Measurements from ENCODE around the gene CTDSP1.
A peak's percentile ranks its signal among the peaks of the same experiment; 100 is the strongest.

CTDSP1 gene

GRCh38 chr2:218383892-218384519 lies 15.7 kb upstream of the CTDSP1 start:
- peak; percentile 24 for DNase-seq (ENCODE audit: low read depth)

DNA sequence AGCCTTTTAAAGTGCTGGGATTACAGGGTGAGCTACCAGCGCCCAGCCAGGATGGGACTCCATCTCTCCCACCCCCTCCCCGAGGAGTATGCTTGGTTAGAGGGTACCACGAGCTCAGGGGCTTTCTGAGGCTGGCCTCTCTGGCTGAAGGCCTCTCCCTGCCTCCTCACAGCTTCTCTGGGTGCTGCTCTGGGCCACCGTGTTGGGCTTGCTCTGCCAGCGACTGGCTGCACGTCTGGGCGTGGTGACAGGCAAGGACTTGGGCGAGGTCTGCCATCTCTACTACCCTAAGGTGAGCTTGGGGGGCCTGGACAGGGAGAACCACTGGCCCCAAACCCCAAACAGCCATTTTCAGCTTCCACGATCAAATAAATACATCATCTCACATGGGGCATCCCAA lies 14.7 kb upstream of the CTDSP1 start:
- no peak for DNase-seq (ENCODE audit: low read depth)

DNA sequence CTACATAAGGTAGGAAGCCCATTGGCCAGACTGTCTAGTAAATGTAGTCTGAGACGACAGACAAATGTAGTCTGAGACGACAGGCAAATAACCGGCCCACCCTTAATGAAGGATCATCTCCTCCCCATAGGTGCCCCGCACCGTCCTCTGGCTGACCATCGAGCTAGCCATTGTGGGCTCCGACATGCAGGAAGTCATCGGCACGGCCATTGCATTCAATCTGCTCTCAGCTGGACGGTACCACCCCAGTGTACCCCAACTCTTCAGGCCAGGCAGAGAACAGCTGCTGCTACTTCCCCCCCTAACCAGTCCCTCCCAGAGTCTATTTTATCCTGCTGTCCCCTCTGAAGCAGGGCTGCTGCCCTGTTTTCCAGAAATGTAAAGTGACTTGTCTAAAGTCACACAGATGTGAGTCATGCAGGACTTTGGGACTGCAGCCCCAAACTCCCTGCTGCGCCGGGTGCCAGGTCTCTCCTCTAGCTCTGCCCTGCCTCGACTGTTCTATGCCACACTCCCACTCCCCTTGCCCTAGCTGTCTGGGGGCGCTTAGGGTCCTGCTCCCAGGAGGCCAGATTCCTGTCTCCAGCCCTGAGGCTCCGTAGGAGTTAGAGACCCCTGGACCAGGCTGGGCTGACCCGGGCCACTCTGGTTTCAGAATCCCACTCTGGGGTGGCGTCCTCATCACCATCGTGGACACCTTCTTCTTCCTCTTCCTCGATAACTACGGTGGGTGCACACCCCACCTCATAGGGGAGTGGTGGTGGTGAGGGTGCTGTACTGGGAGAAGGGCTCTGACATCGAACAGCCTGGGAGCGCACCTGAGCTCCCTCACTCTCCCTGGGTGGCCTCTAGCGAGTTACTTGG lies 12.9 kb upstream of the CTDSP1 start:
- no peak for DNase-seq (ENCODE audit: low read depth)

DNA sequence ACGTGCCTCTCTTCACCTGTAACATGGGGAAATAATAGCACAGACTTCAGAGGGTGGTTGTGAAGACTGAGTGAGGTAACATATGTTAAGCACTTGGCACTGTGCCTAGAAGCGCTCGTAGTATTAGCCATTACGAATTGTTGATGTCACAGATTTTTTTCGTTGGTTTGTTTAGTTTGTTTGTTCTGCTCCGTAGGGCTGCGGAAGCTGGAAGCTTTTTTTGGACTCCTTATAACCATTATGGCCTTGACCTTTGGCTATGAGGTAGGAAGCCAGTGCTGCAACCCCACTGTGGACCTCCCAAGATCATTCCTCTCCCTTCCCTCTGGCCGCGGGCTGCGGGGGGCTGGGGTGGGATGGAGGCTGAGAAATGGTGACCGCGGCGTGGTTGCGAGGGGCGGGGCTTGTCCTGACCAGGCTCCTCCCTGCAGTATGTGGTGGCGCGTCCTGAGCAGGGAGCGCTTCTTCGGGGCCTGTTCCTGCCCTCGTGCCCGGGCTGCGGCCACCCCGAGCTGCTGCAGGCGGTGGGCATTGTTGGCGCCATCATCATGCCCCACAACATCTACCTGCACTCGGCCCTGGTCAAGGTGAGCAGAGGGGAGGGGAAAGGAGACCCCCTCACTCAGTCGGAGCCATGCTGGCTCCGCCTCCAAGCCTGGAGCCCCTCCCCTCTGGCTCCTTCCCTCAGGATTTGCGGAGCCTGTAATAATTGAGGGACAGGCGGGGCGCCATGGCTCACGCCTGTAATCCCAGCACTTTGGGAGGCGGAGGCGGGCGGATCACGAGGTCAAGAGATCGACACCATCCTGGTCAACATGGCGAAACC lies 12.1 kb upstream of the CTDSP1 start:
- peak; percentile 65 for DNase-seq (ENCODE audit: low read depth)

GRCh38 chr2:218389333-218390150 lies 10.1 kb upstream of the CTDSP1 start:
- no peak for DNase-seq (ENCODE audit: low read depth)

- DNase-seq (ENCODE audit: low read depth): no peak
These were observed 8.5 kb upstream of the CTDSP1 start for GRCh38 chr2:218391202-218391601.

DNA sequence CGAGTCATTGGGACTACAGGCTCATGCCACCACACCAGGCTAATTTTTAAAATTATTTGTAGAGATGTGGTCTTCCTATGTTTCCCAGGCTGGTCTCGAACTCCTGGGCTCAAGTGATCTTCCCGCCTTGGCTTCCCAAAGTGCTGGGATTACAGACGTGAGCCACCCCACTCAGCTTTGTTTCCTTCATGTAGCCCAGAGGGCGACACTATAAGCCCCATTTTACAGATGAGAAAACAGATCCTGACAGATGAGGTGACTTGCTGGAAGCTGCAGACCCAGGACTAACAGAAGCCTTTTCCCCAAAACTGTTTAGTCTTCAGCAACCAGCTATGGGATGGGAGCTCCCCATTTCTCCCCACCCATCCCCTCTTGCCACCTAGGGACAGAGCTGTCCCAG lies 7.2 kb upstream of the CTDSP1 start:
- DNase-seq (ENCODE audit: low read depth): no peak

GRCh38 chr2:218392891-218393462 lies 6.7 kb upstream of the CTDSP1 start:
- no peak for DNase-seq (ENCODE audit: low read depth)

- DNase-seq (ENCODE audit: low read depth): no peak
These were observed 5.8 kb upstream of the CTDSP1 start for GRCh38 chr2:218393750-218394290.

- DNase-seq (ENCODE audit: low read depth): no peak
These were observed 5.2 kb upstream of the CTDSP1 start for GRCh38 chr2:218394298-218395089.

GRCh38 chr2:218395090-218395444 lies 4.6 kb upstream of the CTDSP1 start:
- no peak for DNase-seq (ENCODE audit: low read depth)

DNA sequence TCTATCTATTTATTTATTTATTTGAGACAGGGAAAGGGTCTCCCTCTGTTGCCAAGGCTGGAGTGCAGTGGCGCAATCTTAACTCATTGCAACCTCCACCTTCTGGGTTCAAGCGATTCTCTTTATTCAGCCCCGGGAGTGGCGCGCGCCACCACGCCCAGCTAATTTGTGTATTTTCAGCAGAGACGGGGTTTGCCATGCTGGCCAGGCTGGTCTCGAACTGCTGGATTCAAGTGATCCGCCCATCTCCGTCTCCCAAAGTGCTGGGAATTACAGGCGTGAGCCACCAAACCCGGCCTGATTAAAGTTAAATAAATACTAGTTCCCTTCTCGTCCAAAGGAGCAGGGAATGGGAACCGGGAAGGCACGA lies 4.2 kb upstream of the CTDSP1 start:
- DNase-seq (ENCODE audit: low read depth): no peak

GRCh38 chr2:218395826-218396687 lies 3.6 kb upstream of the CTDSP1 start:
- peak; percentile 96 for DNase-seq (ENCODE audit: low read depth)

DNA sequence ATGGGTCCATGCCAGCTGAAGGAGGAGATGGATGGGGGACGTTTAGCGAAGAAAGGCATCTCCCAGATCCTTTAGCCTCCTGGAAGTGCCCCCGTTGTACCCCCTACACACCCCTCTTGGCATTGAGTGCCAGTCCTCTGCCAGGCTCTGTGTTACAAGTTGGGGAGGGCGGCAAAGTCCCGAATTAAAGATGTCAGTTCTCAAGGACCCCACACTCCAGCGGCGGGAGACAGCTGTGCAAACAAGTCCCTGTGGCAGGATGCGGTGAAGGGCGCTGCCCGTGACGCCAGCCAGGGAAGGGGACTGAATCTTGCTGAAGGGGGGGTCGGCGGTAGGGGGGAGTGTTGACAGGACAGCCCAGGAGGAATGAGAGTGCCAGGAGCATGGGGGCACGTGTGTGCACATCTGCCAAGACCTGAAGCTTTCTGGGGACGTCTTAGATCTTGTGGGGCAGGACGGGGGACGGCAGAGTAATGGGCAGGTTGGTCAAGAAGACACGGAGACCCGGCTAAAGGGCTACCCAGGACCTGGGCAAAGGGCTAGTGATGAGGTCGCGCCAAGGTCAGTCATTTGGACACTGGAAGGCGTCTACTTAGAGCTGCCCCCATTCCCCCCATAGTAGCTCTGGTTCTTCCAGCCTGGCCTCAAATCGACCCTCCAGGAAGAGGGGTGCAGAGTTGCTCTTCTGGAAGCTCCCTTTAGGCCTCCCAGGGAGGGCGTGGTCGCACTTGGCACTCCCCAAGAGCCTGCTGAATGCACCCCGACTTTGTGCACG lies 2.8 kb upstream of the CTDSP1 start:
- DNase-seq (ENCODE audit: low read depth): peak; percentile 81

- DNase-seq (ENCODE audit: low read depth): no peak
These were observed 2.2 kb upstream of the CTDSP1 start for GRCh38 chr2:218397463-218397819.

DNA sequence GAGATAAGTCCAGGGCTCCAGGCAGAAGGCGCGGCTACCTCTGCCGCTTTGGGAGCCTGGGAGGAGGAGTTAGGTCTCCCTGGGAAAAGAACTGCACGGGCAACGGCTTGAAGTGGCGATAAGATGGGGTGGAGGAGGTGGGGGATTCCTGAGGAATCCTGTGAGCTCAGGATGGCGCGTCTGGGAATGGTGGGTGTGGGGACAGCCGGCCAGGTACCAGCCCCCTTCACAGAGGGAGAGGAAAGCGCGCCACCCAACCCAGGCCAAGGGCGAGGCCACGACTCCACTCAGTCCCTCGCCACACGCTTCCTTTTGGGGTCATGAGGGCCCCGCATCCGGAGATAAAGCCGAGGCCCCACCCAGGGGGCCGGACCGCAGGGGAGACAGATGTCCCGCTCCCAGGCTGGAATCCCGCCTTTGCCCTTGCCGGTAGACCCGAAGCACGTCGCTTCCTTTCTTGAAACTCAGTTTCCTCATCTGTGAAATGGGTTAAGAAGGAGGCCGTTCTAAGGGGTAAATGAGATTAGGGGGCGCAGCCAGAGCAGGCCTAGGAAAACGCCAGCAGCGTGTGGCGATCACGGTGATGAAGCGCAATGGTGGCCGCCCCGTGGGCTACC lies 1.7 kb upstream of the CTDSP1 start:
- peak; percentile 93 for DNase-seq (ENCODE audit: low read depth)

DNA sequence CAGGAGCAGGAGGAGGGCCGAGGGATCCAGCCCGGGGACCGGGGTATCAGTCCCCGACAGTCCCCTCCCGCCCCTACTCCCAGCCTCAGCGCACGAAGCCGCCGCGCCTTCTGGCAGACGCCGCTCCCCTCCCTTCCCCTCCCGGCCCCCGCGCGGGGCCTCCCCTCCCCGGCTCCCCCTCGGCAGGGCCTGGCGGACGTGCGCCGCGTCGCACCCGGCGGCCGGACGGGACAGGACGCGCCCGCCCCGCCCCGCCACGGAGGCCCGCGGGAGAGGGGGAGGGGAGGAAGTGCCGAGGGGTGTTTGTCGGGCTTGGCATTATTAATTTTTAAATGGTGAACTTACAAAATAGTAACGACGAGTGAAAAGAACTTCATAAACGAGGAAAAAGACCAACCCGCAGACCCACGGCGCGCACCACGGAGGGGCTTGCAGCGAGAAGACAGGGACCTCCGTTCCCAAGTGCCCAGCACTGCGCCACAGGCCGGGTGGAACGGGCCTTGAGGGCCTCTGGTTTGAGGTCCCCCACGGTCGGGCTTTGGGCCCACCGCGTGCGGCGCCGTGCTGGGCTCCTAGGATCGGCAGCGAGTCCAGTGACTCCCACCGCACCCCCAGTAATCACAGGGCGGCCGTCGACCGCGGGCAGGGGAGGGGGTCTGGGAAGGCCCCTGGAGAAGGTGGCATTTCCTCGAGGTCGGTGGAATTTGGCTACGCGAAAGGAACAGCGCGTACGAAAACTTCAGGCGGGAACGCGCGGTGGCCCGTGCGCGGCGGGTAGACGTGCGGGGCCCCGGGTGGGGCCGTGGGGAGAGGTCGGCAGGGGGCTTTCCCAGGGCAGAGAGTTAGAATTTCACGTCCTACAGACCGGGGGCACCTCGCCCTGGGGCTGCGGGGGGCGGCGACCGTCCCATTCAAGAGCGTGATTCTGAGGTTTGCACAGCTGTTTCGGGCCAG lies 954 bp upstream of the CTDSP1 start:
- peak; percentile 85 for DNase-seq (ENCODE audit: low read depth)

Data from EH (cell line).